Fibroblast of the aortic adventitia (primary cell): ENCODE results near the gene PSMG4. TPM values are rescaled to one million over a fixed set of nuclear protein-coding genes. Genes with fewer than 3 reads are reported as not detected.

ENCODE experiments used
- DNase-seq: peaks from one replicate; pipeline ENCODE4 v3.0.0-alpha.2; 2010; ENCODE audit warnings: low read depth
- H3K4me3 ChIP-seq: 2 replicates; pipeline ENCODE4 v1.5.1; 2011; ENCODE audit warnings: low read depth, mild to moderate bottlenecking, control low read depth, low read length, moderate library complexity
- total RNA-seq: library from RNA; depleted of rRNA; stranded (reverse); fragments of >200 nt; gene quantifications from 2 replicates; pipeline ENCODE4 v1.2.3, GENCODE V29; 2012; ENCODE audit warnings: low replicate concordance
- TF ChIP-seq, protein P1 (sequence below): IDR thresholded peaks from 2 replicates; pipeline ENCODE4 v1.5.1; 2011; ENCODE audit warnings: mild to moderate bottlenecking, low read length, control low read depth, inconsistent platforms; ENCODE audit not compliant: insufficient read depth

PSMG4 gene
- total RNA-seq, 1 donor, result 15.4 TPM

- no peak overlapping the region for H3K4me3 ChIP-seq
- no peak for DNase-seq
- TF ChIP-seq, protein P1, sequence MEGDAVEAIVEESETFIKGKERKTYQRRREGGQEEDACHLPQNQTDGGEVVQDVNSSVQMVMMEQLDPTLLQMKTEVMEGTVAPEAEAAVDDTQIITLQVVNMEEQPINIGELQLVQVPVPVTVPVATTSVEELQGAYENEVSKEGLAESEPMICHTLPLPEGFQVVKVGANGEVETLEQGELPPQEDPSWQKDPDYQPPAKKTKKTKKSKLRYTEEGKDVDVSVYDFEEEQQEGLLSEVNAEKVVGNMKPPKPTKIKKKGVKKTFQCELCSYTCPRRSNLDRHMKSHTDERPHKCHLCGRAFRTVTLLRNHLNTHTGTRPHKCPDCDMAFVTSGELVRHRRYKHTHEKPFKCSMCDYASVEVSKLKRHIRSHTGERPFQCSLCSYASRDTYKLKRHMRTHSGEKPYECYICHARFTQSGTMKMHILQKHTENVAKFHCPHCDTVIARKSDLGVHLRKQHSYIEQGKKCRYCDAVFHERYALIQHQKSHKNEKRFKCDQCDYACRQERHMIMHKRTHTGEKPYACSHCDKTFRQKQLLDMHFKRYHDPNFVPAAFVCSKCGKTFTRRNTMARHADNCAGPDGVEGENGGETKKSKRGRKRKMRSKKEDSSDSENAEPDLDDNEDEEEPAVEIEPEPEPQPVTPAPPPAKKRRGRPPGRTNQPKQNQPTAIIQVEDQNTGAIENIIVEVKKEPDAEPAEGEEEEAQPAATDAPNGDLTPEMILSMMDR, result no peak
Observed at GRCh38 chr6:3285049-3285639, 26.4 kb downstream of the PSMG4 start.

- DNase-seq, result no peak
- H3K4me3 ChIP-seq, result no peak overlapping the region
- TF ChIP-seq, protein P1, result no peak
Observed at GRCh38 chr6:3285732-3286131, 27.0 kb downstream of the PSMG4 start.

DNA sequence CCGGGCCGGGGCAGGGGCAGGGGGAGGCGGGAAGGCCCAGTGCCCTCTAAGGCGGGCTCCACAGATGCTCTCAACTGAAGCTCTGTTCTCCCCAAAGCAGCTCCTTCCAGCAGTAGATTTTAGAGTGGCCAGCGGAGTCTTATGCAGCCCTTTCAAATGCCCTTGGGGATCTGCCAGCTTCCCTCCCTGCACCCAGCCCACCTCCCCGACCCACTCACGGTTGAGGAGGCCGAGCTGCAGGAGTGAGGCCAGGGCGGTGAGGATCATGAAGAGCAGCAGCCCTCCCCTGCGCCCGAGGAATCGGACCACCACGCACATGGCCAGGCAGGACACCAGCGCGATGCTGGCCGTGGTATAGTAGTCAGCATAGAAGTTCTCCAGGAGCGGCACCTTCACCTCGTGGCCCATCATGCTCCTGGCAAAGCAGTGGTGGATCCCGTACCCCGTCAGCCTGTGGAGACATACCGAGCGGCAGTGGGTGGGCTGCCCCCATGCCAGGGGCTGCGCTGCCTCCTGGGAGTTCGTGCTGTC, 28.0 kb downstream of the PSMG4 start:
- TF ChIP-seq, protein P1, result no peak
- no peak overlapping the region for H3K4me3 ChIP-seq
- no peak for DNase-seq

DNA sequence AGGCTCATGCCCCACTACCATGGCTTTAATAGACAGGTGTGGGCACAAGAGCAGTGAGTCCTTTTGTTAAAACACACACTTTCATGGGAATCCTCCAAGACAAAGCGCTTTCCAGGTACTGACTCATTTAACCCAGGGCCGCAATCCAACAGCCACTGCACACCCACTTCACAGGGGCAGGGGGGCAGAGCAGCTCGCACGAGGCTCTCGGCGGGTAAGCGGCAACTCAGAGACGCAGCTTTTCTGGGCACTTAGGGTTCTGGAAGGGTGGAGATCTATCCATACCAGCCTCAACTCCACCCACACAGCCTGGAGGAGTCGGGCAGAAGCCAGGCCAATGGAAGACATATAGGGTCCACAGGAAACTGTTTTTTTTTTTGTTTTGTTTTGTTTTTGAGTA, 28.6 kb downstream of the PSMG4 start:
- DNase-seq, result no peak
- TF ChIP-seq, protein P1, result no peak
- H3K4me3 ChIP-seq, result no peak overlapping the region

GRCh38 chr6:3287976-3288707, 29.4 kb downstream of the PSMG4 start:
- no peak overlapping the region for H3K4me3 ChIP-seq
- TF ChIP-seq, protein P1, result no peak
- DNase-seq, result no peak

- DNase-seq, result no peak
- TF ChIP-seq, protein P1, result no peak
- no peak overlapping the region for H3K4me3 ChIP-seq
Observed at GRCh38 chr6:3288711-3289663, 30.2 kb downstream of the PSMG4 start.
